Stomach smooth muscle (tissue), 2 donors: ENCODE measurements around the gene PAK5.

Experiments
- H3K27ac ChIP-seq: one replicate; pipeline ENCODE4 v1.7.0; 2013; ENCODE audit warnings: mild to moderate bottlenecking, low read length, inconsistent platforms
- H3K27me3 ChIP-seq, 2 donors: one replicate each; pipeline ENCODE4 v1.7.0; 2013; ENCODE audit warnings: low read length in 2 of 2; ENCODE audit not compliant: insufficient read depth in 2 of 2, control insufficient read depth in 1 of 2
- H3K36me3 ChIP-seq, 2 donors: one replicate each; pipeline ENCODE4 v1.7.0; 2013; ENCODE audit warnings: low read length in 2 of 2; ENCODE audit not compliant: control insufficient read depth in 2 of 2, insufficient read depth in 2 of 2
- H3K4me1 ChIP-seq: one replicate; pipeline ENCODE4 v1.7.0; 2013; ENCODE audit warnings: low read length; ENCODE audit not compliant: control insufficient read depth, insufficient read depth
- H3K4me3 ChIP-seq, 2 donors: one replicate each; pipeline ENCODE4 v1.7.0; 2013; ENCODE audit warnings: low read length in 2 of 2
- H3K9ac ChIP-seq, 2 donors: one replicate each; pipeline ENCODE4 v1.7.0; 2013; ENCODE audit warnings: low read length in 2 of 2, mild to moderate bottlenecking in 1 of 2
- H3K9me3 ChIP-seq, 2 donors: one replicate each; pipeline ENCODE4 v1.7.0; 2013; ENCODE audit warnings: low read length in 2 of 2; ENCODE audit not compliant: control insufficient read depth in 2 of 2
- donor health status: healthy.
- donor health status: Pancreatic carcinoma.

The PAK5 gene

GRCh38 chr20:9837634-9838033 is 1.2 kb downstream of the PAK5 start:
- H3K36me3 ChIP-seq, result no peaks in the 10 kb centered on the region
- peaks cover 3 to 7% of the 10 kb centered on the region in 2 donors for H3K27me3 ChIP-seq
- H3K27ac ChIP-seq, result no peak overlapping the region
- no peak overlapping the region for H3K9ac ChIP-seq
- H3K4me3 ChIP-seq, result peak overlapping the region; percentile 54 to 69
- peaks cover 7% of the 10 kb centered on the region for H3K4me1 ChIP-seq
- peaks cover 0 to 2% of the 10 kb centered on the region in 2 donors for H3K9me3 ChIP-seq

- no peaks in the 10 kb centered on the region for H3K9me3 ChIP-seq
- no peak overlapping the region for H3K27ac ChIP-seq
- H3K27me3 ChIP-seq, result peaks cover 3 to 4% of the 10 kb centered on the region in 2 donors
- H3K9ac ChIP-seq, result no peak overlapping the region
- H3K4me3 ChIP-seq, result no peak overlapping the region
- peaks cover 7% of the 10 kb centered on the region for H3K4me1 ChIP-seq
- H3K36me3 ChIP-seq, result no peaks in the 10 kb centered on the region
Observed at GRCh38 chr20:9835302-9835701, 3.6 kb downstream of the PAK5 start.

- Histone ChIP-seq H3K36me3 (no peaks in the 10 kb centered on the region), H3K27ac (no peak overlapping the region), H3K9ac (no peak overlapping the region), H3K9me3 (no peaks in the 10 kb centered on the region), H3K4me1 (no peaks in the 10 kb centered on the region), H3K27me3 (no peaks in the 10 kb centered on the region), H3K4me3 (no peak overlapping the region)
Observed at GRCh38 chr20:9831032-9831431, 7.8 kb downstream of the PAK5 start.

GRCh38 chr20:9829835-9830234 is 9.0 kb downstream of the PAK5 start:
- Histone ChIP-seq H3K9ac (no peak overlapping the region), H3K9me3 (no peaks in the 10 kb centered on the region), H3K4me3 (no peak overlapping the region), H3K36me3 (no peaks in the 10 kb centered on the region), H3K27me3 (no peaks in the 10 kb centered on the region), H3K4me1 (no peaks in the 10 kb centered on the region), H3K27ac (no peak overlapping the region)

GRCh38 chr20:9817654-9818053 is 21.2 kb downstream of the PAK5 start:
- H3K9me3 ChIP-seq, result no peaks in the 10 kb centered on the region
- no peaks in the 10 kb centered on the region for H3K36me3 ChIP-seq
- no peak overlapping the region for H3K27ac ChIP-seq
- no peaks in the 10 kb centered on the region for H3K27me3 ChIP-seq
- H3K9ac ChIP-seq, result no peak overlapping the region
- no peak overlapping the region for H3K4me3 ChIP-seq
- no peaks in the 10 kb centered on the region for H3K4me1 ChIP-seq

GRCh38 chr20:9815632-9816031 is 23.2 kb downstream of the PAK5 start:
- no peak overlapping the region for H3K4me3 ChIP-seq

GRCh38 chr20:9810738-9811137 is 28.1 kb downstream of the PAK5 start:
- H3K4me1 ChIP-seq, result no peaks in the 10 kb centered on the region
- H3K36me3 ChIP-seq, result no peaks in the 10 kb centered on the region
- no peak overlapping the region for H3K27ac ChIP-seq
- H3K9me3 ChIP-seq, result no peaks in the 10 kb centered on the region
- no peak overlapping the region for H3K9ac ChIP-seq
- no peaks in the 10 kb centered on the region for H3K27me3 ChIP-seq
- no peak overlapping the region for H3K4me3 ChIP-seq

More at GRCh38 chr20:9815632-9816031, 23.2 kb downstream of the PAK5 start:
- Histone ChIP-seq H3K9ac (no peak overlapping the region), H3K27me3 (no peaks in the 10 kb centered on the region), H3K9me3 (no peaks in the 10 kb centered on the region), H3K36me3 (no peaks in the 10 kb centered on the region), H3K27ac (no peak overlapping the region), H3K4me1 (no peaks in the 10 kb centered on the region)

- Histone ChIP-seq H3K36me3 (no peaks in the 10 kb centered on the region), H3K27ac (no peak overlapping the region), H3K27me3 (no peaks in the 10 kb centered on the region)
Observed at GRCh38 chr20:9809271-9809670, 29.6 kb downstream of the PAK5 start.

GRCh38 chr20:9808166-9808565 is 30.7 kb downstream of the PAK5 start:
- Histone ChIP-seq H3K9me3 (no peaks in the 10 kb centered on the region), H3K4me3 (no peak overlapping the region), H3K9ac (no peak overlapping the region), H3K36me3 (no peaks in the 10 kb centered on the region), H3K4me1 (no peaks in the 10 kb centered on the region), H3K27me3 (no peaks in the 10 kb centered on the region), H3K27ac (no peak overlapping the region)

More at GRCh38 chr20:9809271-9809670, 29.6 kb downstream of the PAK5 start:
- no peak overlapping the region for H3K4me3 ChIP-seq
- H3K9ac ChIP-seq, result no peak overlapping the region
- H3K4me1 ChIP-seq, result no peaks in the 10 kb centered on the region
- H3K9me3 ChIP-seq, result no peaks in the 10 kb centered on the region

- H3K4me1 ChIP-seq, result no peaks in the 10 kb centered on the region
- no peak overlapping the region for H3K9ac ChIP-seq
- H3K9me3 ChIP-seq, result no peaks in the 10 kb centered on the region
- H3K4me3 ChIP-seq, result no peak overlapping the region
- no peak overlapping the region for H3K27ac ChIP-seq
- no peaks in the 10 kb centered on the region for H3K27me3 ChIP-seq
- no peaks in the 10 kb centered on the region for H3K36me3 ChIP-seq
Observed at GRCh38 chr20:9807136-9807535, 31.7 kb downstream of the PAK5 start.

- Histone ChIP-seq H3K9me3 (no peaks in the 10 kb centered on the region), H3K4me3 (no peak overlapping the region), H3K4me1 (no peaks in the 10 kb centered on the region), H3K9ac (no peak overlapping the region), H3K36me3 (no peaks in the 10 kb centered on the region), H3K27ac (no peak overlapping the region), H3K27me3 (no peaks in the 10 kb centered on the region)
Observed at GRCh38 chr20:9800421-9800820, 38.5 kb downstream of the PAK5 start.
